Psoas muscle (tissue), 8 donors: Measurements from ENCODE around the gene PRTN3. TPM values are rescaled to one million over a fixed set of nuclear protein-coding genes. Genes with fewer than 3 reads are reported as not detected.
"Not testable (repeated sequence)": the region's sequence is repeated elsewhere in the genome, so short reads cannot be mapped to it uniquely, and the experiment has no call there.

Experiments
- ATAC-seq, 4 donors: fragments of 200-7000 bp; cut with Tn5 transposase; one replicate each; pipeline ENCODE4 v1.9.1; 2020; ENCODE audit warnings: moderate library complexity in 3 of 4, mild to moderate bottlenecking in 2 of 4
- DNase-seq, 2 donors: peaks; one replicate each; pipeline ENCODE4 v3.0.0-alpha.2; 2020
- H3K27ac ChIP-seq: fragments of 200-600 bp; one replicate; pipeline ENCODE4 v1.8.0; 2022
- H3K27me3 ChIP-seq, 3 donors: fragments of 200-600 bp in 1 of 3; one replicate each; pipeline versions ENCODE4 v1.6.1 to v1.8.0; 2013 to 2022; ENCODE audit warnings: low read length in 2 of 3, mild to moderate bottlenecking in 2 of 3, moderate library complexity in 1 of 3; ENCODE audit not compliant: insufficient read depth in 3 of 3
- H3K36me3 ChIP-seq, 2 donors: fragments of 200-600 bp in 1 of 2; one replicate each; pipeline versions ENCODE4 v1.6.1 to v1.8.0; 2013 to 2022; ENCODE audit warnings: low read depth in 1 of 2, mild to moderate bottlenecking in 1 of 2, moderate library complexity in 1 of 2; ENCODE audit not compliant: insufficient read depth in 1 of 2
- H3K4me1 ChIP-seq: fragments of 200-600 bp; one replicate; pipeline ENCODE4 v1.8.0; 2022
- H3K4me3 ChIP-seq: fragments of 200-600 bp; one replicate; pipeline ENCODE4 v1.8.0; 2022; ENCODE audit warnings: mild to moderate bottlenecking
- H3K9me3 ChIP-seq: fragments of 200-600 bp; one replicate; pipeline ENCODE4 v1.8.0; 2022
- CTCF ChIP-seq: fragments of 200-600 bp; IDR thresholded peaks from one replicate; pipeline ENCODE4 v1.8.0; 2022; ENCODE audit warnings: antibody characterized with exemption
- WGBS, 3 donors: extraction: QIAGEN DNeasy Blood & Tissue Kit; methylation state at CpG; one replicate each; pipeline versions ENCODE4 v1.1.6 to v1.1.7; 2013; 5-methylcytosine and 5-hydroxymethylcytosine counted together
- intact Hi-C, 2 donors: fragments of 100-400 bp; cut with DNase I; formaldehyde crosslinking; loops; one replicate each; pipeline versions ENCODE4 v1.11.0 to v1.14.2; 2022
- polyA plus RNA-seq, 3 donors: library from polyadenylated mRNA; stranded (reverse); fragments of 200-250 nt; gene quantifications; one replicate each; pipeline ENCODE4 v1.2.3, GENCODE V29; 2013
- total RNA-seq, 4 donors: library from RNA; stranded (reverse); fragmentation: NEBNext Ultra II Directional in 2 of 4; extraction: Animal tissue kit (Norgen Biotek cat#: 25700) in 2 of 4; gene quantifications; one replicate each; pipeline versions ENCODE4 v1.2.1 to v1.2.4, GENCODE V29; 2021 to 2023
- donor health status: healthy with polysubstance abuse.
- donor health status: DM: no; HTN: no; CAD: no; lungs with moderate emphysema.
- donor health status: Bipolar disorder and iron deficiency.
- donor health status: healthy.
- donor health status: DM: yes; HTN: yes; CAD: no.
- donor health status: DM: no; HTN: no; CAD: no.
- donor health status: DM: no; HTN: no; CAD: no.
- donor health status: DM: yes; HTN: yes; CAD: no.

The PRTN3 gene
- total and polyA plus RNA-seq, 7 donors = 0.04 to 0.34 (median 0.14) TPM; not detected in 3

- peaks cover 0 to 16% of the 10 kb centered on the region in 2 donors for H3K36me3 ChIP-seq
- WGBS, 3 donors = 88 to 98% (median 96%) methylated on average over 2 of the region's 2 CpGs
- intact Hi-C loops = no loop called here
- no peak for TF ChIP-seq CTCF
- ATAC-seq (no peak), DNase-seq (no peak)
- H3K27ac ChIP-seq = no peak overlapping the region
- H3K4me3 ChIP-seq = no peak overlapping the region
- H3K4me1 ChIP-seq = no peaks in the 10 kb centered on the region
- peaks cover 0 to 5% (median 1%) of the 10 kb centered on the region in 3 donors for H3K27me3 ChIP-seq
- H3K9me3 ChIP-seq = no peaks in the 10 kb centered on the region
Measured at GRCh38 chr19:816500-816857, 24.3 kb upstream of the PRTN3 start.

- H3K36me3 ChIP-seq, H3K9me3 ChIP-seq, H3K4me3 ChIP-seq, H3K27ac ChIP-seq, DNase-seq, H3K4me1 ChIP-seq, intact Hi-C loops, ATAC-seq: not testable (repeated sequence)
- H3K27me3 ChIP-seq = peaks cover 0 to 32% (median 11%) of the 10 kb centered on the region in 3 donors
- WGBS, 3 donors = 86 to 97% (median 94%) methylated on average over 5 of the region's 5 CpGs
Measured at GRCh38 chr19:820212-820611, 20.6 kb upstream of the PRTN3 start.

DNA sequence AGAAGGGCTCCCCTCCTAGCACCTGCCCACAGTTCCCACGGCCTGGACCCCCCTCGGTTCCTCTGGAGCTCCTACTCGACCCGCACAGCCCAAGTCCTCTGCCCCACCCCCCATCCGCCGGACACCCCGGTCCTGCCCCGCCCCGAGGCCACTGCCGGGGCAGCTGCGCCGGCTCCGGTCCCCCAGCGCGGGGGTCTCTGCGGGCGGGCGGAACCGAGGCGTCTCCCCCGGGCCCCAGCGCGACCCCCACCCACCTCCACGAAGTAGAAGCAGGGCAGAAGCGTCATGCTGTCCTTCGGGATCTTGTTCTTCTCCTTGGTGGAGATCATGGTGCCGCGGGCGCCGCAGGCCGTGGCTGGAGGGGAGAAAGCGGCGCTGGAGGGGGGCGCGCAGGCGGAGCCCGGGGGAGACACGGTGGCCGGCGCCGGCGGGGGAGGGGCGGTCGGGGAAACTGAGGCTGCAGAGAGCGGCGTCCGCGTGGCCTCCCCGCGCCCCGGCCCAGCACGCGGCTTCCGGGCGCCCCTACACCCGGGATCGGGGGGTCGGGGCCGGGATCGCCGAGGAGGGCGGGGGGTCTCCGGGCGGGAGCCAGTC, 19.5 kb upstream of the PRTN3 start:
- Histone ChIP-seq H3K9me3 (no peaks in the 10 kb centered on the region), H3K4me1 (no peaks in the 10 kb centered on the region), H3K27me3 (peaks cover 0 to 42% (median 11%) of the 10 kb centered on the region in 3 donors), H3K36me3 (no peaks in the 10 kb centered on the region), H3K4me3 (peak overlapping the region; percentile 48), H3K27ac (no peak overlapping the region)
- TF ChIP-seq CTCF = no peak
- ATAC-seq (no peak), DNase-seq (no peak)
- 1 to 2% (median 2%) methylated on average over 27 to 64 of the region's 64 CpGs for WGBS, 3 donors
- intact Hi-C loops = no loop called here

GRCh38 chr19:821825-822503, 18.8 kb upstream of the PRTN3 start, which contains the start of gene PLPPR3:
Gene PLPPR3, minus strand, starts transcription at chr19:821955. Its CDS starts 396 bp downstream, at chr19:821559.
- Histone ChIP-seq H3K27me3 (peaks cover 0 to 45% (median 11%) of the 10 kb centered on the region in 3 donors), H3K36me3 (no peaks in the 10 kb centered on the region), H3K9me3 (no peaks in the 10 kb centered on the region), H3K27ac (no peak within 1 kb of the TSS), H3K4me1 (no peaks in the 10 kb centered on the region), H3K4me3 (peak within 1 kb of the TSS; percentile 48)
- DNase-seq (no peak), ATAC-seq (no peak)
- intact Hi-C loops = no loop called here
- WGBS, 3 donors = 2% methylated on average over 21 to 85 of the region's 86 CpGs
- no peak for TF ChIP-seq CTCF

- H3K4me1 ChIP-seq = no peaks in the 10 kb centered on the region
- WGBS, 3 donors = 49 to 53% (median 51%) methylated on average over 11 to 12 of the region's 12 CpGs
- DNase-seq = no peak
Measured at GRCh38 chr19:823565-824121, 17.2 kb upstream of the PRTN3 start.

More at GRCh38 chr19:823565-824121, 17.2 kb upstream of the PRTN3 start:
- Histone ChIP-seq H3K36me3 (no peaks in the 10 kb centered on the region), H3K27me3 (peaks cover 0 to 55% (median 14%) of the 10 kb centered on the region in 3 donors), H3K4me3 (no peak overlapping the region), H3K9me3 (no peaks in the 10 kb centered on the region), H3K27ac (no peak overlapping the region)
- intact Hi-C loops = no loop called here
- TF ChIP-seq CTCF = no peak
- ATAC-seq = no peak
